HT1080 (cell line): Measurements from ENCODE around the gene BEST4. TPM values are rescaled to one million over a fixed set of nuclear protein-coding genes. Genes with fewer than 3 reads are reported as not detected.
"Not testable (repeated sequence)": the region's sequence is repeated elsewhere in the genome, so short reads cannot be mapped to it uniquely, and the experiment has no call there.

Experiments used
- DNase-seq: peaks from one replicate; pipeline ENCODE4 v3.0.0-alpha.2; 2015; ENCODE audit warnings: low read depth
- total RNA-seq: library from RNA; depleted of rRNA; stranded (reverse); fragments of >200 nt; shearing (Covaris generic); gene quantifications from 2 replicates; pipeline ENCODE4 v1.2.3, GENCODE V29; 2014

BEST4 gene
- total RNA-seq, 1 experiment from 2014 or later: not detected

DNA sequence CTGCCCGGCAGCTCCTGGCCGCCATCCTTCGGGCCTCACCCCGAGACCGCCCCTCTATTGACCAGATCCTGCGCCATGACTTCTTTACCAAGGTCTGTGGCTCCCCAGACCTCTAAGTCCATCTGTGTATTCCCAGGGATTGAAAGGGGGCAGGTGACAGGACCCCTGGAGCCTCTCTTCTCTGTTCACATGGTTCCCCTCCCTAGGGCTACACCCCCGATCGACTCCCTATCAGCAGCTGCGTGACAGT lies 15.0 kb upstream of the BEST4 start:
- DNase-seq: no peak

DNA sequence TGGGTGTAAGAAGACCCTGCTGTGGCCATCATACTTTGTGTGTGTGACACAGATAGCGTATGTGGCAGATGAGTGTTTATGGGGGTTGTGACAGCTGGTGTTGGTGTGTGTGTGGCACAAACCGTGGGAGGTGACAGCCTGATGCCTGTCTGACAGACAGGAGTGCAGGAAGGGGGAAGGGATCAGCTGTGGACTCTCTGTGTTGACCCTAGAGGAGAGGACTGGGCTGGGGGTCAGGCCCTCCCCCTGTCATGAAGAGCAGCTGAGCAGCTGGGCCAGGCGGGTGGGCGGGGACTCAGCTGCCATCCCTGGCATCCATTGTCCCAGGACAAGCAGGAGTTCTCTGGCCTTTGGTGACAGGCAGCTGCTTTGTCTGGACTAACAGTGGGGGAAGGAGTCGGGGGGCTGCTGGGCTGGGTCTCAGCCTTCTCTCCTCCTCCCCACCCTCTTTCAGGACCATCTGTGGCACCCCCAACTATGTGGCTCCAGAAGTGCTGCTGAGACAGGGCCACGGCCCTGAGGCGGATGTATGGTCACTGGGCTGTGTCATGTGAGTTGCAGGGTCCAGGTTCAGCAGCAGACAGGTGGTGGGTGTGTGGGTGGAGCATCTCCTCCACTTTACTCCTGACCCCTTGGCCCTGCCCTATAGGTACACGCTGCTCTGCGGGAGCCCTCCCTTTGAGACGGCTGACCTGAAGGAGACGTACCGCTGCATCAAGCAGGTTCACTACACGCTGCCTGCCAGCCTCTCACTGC lies 14.5 kb upstream of the BEST4 start:
- DNase-seq: no peak

DNA sequence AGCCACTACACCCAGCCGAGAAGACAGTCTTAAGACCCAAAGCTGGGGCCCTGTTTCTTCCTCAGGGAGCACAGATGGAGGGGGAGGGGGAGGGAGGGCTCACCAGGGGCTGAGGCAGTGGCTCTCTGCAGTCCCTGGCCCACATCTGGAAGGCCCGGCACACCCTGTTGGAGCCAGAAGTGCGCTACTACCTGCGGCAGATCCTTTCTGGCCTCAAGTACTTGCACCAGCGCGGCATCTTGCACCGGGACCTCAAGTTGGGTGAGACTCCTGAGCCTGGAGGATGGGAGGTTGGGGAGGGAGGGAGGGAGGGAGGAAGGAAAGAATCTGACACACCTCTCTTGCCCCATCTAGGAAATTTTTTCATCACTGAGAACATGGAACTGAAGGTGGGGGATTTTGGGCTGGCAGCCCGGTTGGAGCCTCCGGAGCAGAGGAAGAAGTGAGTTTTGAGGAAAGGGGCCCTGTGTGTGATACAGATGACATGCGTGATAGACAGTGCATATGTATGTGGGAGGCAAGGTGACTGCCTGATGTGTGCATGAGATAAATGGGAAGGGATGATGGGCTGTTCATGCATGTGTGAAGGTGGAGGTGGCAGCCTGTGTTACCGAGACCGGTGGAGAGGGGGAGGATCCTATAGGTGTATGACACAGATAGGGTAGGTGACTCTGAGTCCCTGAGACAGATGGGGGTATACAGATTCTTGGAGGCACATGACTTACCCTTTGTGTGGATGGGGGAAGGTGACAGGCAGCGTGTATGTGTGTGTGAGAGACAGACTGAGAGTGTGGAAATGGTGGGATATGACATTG lies 13.7 kb upstream of the BEST4 start:
- DNase-seq: no peak

DNA sequence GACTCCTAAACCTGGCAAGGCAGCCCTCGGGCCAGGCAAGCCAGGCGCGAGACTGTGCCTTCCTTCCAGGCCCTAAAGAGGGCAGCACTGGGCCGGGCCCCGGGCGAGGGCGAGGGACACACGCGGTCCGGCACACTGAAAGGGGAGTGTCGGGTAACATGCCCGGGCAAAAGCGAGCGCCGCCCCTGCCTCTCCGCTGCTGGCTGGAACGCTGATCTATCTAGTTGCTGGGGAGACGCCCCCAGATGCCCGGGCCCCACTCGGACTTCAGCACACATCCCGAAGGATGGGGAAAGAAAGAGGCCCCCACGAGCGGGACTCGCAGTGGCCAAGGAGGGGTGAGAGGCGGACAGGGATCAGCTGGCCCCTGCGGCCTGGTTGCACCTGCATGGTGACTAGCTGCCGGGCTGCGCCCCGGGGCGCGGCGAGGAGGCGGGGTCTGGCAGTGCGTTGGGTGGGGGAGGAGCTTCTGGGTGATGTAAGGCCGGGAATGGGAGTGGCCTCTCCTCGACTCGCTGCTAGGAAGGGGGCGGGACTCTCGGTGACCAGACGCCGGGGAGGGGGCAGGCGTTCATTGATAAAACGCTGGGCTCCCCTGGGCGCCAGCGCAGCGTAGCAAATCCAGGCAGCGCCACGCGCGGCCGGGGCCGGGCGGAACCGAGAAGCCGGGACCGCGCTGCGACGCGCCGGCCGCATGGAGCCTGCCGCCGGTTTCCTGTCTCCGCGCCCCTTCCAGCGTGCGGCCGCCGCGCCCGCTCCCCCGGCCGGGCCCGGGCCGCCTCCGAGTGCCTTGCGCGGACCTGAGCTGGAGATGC lies 12.0 kb upstream of the BEST4 start, which contains the start of gene PLK3:
TSS of gene PLK3 (plus strand) at position 608 of the 815 bp plus-strand sequence. CDS start at position 695, 87 bp downstream.
- DNase-seq: peak; percentile 96

DNA sequence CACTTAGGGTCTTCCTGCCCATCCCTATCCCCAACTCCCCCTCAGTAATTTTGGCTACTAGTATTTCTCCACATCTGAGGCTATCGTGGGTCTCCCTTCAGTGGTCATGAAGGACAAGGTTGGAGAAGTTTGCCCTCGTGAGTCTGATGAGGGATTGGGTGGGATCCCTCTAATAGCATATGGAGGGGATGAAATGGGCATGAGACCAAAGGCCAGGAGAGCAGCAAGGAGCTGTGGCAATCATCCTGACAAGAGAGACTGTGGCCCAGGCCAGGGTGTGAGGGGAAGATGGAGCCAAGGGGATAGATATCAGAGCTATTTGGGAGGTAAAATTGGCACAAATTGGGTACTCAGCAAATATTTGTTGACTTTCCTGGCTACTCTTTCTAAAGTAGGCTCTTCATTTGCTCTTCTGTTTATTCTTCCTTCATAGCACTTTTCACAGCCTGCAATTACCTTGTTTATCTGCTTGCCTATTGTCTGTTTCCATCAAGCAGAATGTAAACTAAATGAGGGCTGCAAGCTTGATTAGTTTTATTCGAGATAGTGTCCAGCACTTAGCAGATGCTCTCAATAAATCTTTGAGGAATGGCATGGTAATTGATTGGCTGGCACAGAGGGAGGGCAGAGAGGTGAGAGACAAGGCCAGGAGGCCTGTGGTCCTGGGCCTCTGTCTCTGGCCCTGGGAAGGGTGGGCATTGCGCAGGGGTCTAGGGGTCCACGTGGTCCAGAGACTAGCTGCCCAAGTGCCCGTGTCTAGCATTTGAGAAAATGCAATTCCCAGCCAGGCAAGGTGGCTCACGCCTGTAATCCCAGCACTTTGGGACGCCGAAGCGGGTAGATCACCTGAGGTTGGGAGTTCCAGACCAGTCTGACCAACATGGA lies 10.8 kb upstream of the BEST4 start:
- no peak for DNase-seq

DNA sequence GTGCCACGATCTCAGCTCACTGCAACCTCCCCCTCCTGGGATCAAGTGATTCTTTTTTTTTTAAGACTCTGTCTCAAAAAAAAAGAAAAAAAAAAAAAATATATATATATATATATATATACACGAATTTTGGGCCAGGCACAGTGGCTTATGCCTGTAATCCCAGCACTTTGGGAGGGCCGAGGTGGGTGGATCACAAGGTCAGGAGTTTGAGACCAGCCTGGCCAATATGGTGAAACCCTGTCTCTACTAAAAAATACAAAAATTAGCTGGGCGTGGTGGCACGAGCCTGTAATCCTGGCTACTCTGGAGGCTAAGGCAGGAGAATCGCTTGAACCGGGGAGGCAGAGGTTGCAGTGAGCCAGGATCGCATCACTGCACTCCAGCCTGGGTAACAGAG lies 9.9 kb upstream of the BEST4 start:
- not testable (repeated sequence) for DNase-seq

DNA sequence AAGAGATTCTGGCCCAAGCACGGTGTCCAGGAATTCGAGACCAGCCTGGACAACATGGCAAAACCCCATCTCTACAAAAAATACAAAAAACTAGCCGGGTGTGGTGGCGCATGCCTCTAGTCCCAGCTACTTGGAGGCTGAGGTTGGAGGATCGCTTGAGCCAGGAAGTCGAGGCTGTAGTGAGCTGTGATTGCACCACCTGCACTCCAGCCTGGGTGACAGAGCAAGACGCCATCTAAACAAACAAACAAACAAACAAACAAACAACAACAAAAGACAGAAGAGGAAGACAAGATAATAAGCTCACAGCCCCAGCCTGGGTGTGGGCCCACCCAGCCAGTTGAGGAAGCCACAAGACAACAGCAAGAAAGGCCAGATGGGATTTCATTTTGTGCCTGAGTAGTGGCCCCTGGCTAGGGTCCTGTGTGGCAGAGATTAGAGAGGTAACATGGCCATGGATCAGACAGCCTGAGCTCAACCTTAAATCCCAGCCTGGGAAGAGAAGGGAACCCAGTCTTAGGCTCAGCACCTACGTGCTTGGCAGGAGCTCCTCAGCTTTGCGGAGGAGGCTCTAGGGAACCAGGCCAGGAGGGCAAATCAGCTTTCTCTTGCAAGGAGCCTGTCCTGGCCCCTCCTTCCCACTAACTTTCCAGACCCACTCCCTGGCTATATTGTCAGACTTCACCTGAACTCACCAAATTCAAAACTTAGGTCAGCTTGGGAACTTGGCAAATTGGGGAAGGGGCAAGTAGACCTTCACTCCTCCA lies 4.9 kb upstream of the BEST4 start:
- no peak for DNase-seq

DNA sequence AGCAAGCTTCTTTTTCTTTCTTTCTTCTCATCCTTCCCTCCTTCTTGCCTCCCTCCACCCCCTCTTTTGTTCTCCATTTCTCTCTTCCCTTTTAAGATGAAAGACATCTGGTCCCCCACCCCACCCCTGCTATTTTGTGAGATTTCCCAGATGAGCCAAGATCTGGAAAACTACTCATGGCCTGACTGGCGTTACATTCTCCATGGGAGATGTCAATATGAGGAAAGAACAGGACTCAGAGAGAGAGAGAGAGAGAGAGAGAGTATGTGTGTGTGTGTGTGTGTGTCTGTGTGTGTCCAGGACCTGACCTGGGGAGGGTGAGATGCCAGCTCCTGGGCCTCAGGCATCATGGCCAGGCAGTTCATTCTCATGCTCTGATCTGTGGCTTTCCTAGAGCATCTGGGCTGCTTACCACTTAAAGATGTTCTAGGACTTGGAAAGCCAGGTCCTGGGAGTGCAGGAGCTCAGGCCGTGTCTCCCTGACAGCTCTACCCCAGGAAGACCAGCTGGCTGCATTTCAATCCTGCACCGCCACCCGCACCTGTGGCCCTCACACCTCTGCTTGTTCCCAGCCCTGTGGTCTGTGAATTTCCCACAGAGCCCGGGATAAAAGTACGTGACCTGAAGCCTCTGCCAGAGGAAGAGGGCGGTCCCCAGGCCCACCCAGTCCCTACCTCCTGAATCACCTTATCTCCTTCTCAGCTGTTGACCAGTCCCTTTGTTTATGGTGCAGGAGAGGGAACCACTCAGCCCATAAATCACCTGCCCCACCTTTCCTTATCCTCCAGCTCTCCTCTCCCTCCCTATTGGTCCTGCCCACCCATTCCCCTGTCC lies 3.2 kb upstream of the BEST4 start:
- DNase-seq: no peak

DNA sequence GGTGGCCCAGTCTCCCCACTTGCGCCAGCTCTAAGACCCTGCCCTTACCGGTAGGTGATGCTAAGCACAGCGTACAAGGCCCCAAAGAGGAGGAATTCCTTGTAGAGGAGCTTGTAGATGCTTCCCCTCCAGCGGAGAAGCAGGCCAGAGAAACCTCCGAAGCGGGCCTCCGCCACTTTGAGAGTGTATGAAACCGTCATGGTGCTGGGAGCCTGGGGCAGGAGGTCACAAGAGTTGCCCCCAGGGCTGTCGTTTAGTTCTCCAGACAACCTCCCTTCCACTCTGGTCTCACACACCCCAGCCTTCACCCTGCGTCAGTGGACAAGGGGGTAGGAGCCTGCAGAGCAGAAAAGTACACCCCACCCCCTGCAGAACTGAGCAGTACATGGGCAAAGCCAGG lies 464 bp downstream of the BEST4 start:
- no peak for DNase-seq

DNA sequence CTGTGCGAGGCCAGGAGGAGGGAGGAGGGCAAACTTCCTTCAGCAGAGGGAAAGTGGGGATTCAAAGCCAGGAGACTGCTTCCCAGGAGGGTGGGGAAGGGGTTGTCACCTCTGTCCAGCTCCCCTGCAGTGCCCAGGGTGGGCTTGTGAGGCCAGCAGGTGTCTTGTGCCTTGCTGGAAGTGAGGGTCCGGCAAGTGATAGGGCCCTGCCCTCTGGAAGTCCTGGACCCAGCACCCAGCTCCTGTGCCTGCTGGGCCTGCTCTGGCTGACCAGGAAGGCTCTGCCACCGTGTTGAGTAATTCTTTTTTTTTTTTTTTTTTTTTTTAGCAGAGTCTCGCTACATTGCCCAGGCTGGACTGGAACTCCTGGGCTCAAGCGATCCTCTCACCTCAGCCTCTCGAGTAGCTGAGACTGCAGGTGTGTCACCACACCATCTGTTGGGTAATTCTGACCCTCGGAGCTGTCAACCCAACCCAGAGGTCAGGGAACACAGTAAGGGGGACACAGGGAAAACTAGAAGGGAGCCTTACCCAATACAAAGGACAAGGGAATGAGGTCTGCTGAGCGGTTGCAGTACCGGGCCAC lies 1.0 kb downstream of the BEST4 start:
- no peak for DNase-seq

DNA sequence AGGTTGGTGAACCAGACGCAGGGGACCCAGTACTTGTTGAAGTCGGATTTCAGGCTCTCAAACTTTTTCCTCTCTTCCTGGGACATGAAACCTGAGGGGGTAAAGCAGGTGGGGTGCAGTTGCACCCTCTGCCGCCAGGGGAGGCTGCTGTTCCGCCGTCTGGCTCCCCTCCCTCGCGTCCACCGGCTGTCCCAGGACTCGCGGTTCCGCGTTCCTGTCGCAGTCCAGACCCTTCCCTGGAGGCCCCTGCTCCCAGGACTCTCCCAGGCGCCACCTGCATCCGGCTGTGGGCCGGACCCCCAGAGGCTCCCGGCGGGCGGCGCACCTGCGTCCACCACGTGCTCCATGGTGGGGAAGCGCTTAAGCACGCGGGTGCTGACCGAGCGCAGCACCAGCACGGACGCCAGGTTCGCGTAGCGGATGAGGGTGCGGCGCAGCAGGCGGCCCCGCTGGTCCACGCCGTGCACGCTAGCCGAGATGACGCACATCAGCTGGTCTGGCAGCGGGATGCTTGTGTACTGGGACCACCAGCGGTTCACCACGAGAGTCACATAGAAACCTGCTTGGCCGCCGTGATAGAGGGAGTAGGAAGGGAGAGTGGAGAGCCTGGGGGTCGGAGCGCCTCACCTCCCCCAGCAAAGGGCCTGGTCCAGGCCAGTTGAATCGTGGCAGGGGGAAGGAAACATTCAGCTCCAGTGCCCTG lies 1.7 kb downstream of the BEST4 start:
- no peak for DNase-seq

DNA sequence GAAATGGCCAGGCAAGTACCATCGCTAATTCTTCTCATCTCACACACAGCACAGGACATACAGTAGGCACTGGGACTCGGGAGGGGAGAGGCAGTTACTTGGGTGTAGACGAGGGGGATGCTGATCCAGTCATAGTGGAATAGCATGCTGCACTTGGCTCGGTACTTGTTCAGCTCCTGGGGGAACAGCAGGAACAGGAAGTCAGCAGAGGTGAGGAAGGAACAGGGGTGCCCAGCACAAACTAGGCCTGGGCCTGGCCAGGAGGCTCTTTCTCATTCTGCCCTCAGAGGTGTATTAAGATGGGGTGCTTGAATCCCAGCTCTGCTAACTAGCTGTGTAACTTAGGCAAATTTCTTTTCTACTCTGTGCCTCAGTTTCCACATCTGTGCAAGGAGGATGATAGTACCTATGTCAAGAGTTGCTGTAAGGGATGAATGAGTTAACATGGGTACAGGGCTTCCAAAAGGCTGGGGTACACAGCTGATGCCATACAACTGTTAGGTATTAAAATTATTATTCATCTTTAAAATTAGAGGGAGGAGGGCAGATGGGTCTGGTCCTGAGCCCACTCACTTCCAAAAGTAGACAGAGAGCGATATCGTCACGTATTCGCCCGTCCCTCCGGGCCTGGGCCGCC lies 2.4 kb downstream of the BEST4 start:
- DNase-seq: no peak

DNA sequence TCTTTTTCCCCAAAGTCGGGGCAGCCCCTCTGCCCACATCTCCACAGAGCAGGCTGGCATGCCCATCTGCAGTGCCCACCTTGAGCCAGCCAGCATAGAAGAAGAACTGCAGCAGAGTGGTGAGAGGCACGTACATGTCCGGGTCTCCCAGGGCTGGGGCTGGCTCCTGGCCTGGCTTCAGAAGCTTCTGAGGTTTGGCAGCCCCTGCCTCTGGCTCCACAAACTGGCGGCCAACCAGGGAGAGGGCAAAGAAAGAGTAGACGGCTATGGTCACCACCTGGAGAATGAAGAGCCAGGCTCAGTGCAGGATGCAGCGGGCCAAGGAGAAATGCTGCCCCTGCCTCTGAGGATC lies 3.0 kb downstream of the BEST4 start:
- DNase-seq: no peak

DNA sequence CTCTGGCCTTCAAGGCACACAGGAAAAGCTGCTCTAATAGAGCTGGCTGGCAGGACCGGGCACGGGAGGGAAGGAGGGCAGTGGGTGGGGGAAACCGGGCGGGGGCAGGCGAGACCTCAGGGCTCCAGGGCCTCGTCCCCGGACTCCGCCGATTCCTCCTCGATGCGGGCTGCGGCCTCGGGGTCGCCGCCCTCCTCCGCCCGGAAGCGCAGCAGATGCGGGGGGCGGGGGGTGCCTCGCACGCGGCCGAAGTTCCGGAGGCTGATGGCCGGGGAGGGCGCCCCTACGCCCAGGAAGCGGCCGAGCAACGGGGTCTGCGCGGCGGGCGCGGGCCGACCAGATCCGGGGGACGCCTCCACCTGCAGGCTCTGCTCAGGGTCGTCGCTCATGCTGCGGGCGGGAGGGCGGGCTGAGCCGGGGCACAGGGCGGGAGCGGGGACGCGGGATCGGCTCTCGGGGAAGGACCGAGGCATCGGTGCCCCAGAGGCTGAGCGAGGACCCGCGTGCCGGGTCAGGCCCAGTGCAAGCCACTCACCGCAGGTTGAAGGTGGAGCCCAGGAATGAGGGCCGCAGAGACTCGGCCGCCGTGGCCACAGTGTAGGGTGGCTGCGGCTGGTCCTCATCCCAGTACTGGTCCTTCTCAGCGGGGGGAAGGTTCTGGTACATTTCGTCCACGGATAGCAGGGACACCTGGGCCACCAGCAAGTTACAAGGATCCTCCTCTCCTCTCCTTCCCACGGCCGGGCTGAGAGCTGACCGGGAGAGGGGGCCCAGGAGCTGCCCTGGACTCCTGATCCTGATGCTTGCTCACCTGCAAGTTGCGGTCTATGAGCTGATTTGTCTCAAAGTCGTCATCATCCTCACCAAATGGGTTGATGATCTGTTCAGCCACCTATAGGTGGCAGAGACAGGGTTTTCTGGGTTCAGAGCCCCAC lies 3.6 kb downstream of the BEST4 start:
- DNase-seq: no peak

DNA sequence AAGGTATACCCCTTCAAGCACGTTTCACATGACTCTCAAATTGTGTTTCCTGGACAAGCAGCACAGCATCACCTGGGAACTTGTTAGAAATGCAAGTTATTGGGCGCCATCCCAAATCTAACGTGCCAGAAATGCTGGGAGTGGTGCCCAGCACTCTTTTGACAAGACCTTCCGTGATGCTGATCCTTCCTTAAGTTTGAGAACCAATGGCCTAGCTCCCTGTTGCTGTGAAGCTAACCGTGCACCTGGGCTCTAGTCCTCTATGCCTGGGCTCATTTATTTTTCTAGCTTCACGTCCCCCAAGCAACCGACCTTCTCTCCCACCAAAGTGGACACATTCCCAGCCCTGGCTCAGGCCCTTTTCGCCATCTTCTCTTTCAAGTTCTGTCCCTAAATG lies 4.3 kb downstream of the BEST4 start:
- no peak for DNase-seq

DNA sequence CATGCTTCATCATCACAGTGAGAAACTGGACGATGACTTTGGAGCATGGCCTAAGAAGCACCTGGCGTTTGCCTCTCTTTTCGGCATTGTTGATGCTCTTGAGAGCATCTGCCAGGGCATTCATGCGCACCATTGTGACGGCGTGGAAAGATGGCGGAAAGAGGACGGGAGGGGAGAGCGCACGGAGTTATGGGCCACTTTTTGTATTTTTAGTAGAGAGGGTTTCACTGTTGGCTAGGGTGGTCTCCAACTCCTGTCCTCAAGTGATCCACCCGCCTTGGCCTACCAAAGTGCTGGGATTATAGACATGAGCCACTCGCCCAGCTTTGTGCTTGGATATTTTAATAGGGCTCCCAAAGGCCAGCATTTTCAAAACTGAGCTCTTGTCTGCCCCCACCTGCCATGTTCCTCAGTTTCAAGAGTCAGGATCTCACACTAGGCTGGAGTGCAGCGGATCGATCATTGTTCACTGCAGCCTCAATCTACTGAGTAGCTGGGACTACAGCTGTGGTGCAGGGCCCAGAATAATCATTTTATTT lies 7.3 kb downstream of the BEST4 start:
- no peak for DNase-seq
